ENCODE data around the gene TCEA3.
A peak's percentile ranks its signal among the peaks of the same experiment; 100 is the strongest.

The TCEA3 gene

GRCh38 chr1:23344987-23345472 is 79.5 kb downstream of the TCEA3 start:
- DNase-seq (ENCODE audit: low read depth), result no peak
- H3K4me3 ChIP-seq (ENCODE audit: low read depth, low read length), result peak overlapping the region; percentile 85
- TF ChIP-seq, protein P1, sequence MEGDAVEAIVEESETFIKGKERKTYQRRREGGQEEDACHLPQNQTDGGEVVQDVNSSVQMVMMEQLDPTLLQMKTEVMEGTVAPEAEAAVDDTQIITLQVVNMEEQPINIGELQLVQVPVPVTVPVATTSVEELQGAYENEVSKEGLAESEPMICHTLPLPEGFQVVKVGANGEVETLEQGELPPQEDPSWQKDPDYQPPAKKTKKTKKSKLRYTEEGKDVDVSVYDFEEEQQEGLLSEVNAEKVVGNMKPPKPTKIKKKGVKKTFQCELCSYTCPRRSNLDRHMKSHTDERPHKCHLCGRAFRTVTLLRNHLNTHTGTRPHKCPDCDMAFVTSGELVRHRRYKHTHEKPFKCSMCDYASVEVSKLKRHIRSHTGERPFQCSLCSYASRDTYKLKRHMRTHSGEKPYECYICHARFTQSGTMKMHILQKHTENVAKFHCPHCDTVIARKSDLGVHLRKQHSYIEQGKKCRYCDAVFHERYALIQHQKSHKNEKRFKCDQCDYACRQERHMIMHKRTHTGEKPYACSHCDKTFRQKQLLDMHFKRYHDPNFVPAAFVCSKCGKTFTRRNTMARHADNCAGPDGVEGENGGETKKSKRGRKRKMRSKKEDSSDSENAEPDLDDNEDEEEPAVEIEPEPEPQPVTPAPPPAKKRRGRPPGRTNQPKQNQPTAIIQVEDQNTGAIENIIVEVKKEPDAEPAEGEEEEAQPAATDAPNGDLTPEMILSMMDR (IDR thresholded peaks at IDR 0.05; ENCODE audit: low read depth, low read length, missing control alignments), result no peak
- in situ Hi-C loops (cut with HindIII; ENCODE audit: low sequenced_read_pairs), result loop anchor here (5.0 kb wide), 1 partner anchor 42 kb away; no protein-coding TSS in a partner anchor

DNA sequence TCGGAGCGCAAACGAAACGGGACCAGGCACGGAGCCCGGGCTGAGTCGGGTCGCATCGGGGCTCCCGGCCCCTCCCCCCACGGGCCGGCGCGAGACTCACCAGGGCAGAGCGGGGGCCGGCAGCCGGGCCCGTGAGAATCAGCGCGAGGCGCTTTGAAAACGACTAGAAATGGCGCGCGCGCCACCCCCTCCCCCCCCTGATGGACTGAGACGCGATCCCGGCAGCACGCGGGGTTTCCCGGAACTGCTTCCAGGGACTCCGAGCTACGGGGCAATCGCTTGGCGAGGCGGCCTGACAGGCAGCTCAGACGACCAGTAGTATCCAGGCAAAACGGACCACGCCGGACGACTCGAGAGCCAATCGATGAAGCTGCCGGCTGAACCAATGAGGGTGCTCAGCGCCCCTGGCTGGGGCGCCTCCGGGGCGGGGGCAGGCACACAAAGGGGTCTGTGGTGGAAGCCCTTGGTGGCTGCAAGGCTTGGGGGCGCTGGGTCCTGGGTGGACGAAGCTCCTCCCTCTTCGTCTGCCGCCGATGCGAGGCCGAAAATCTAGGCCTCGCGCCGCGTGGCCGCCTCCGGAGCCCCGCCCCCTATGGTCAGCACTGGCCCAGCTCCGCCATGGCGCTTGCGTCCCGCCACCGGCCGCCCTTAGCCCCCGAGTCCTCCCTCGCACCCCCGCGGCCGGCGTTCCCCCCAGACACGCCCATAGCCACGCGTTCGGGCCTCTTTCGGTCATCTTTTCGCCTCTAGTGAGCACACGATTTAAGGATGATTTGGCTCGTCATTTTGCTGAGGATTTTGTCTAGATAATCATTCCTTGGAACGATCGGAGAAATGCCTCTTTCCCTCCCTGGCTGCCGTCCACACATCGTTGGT is 80.2 kb downstream of the TCEA3 start, which contains the start of gene HNRNPR:
Gene HNRNPR, minus strand, starts transcription at position 174 of the 876 bp plus-strand sequence. CDS start 3,276 bp downstream, outside the sequence.
- in situ Hi-C loops (cut with HindIII; ENCODE audit: low sequenced_read_pairs), result no loop called here
- H3K4me3 ChIP-seq (ENCODE audit: low read depth, low read length), result peak within 1 kb of the TSS; percentile 85
- peak; percentile 100 for DNase-seq (ENCODE audit: low read depth)
- TF ChIP-seq, protein P1 (IDR thresholded peaks at IDR 0.05; ENCODE audit: low read depth, low read length, missing control alignments), result no peak

DNA sequence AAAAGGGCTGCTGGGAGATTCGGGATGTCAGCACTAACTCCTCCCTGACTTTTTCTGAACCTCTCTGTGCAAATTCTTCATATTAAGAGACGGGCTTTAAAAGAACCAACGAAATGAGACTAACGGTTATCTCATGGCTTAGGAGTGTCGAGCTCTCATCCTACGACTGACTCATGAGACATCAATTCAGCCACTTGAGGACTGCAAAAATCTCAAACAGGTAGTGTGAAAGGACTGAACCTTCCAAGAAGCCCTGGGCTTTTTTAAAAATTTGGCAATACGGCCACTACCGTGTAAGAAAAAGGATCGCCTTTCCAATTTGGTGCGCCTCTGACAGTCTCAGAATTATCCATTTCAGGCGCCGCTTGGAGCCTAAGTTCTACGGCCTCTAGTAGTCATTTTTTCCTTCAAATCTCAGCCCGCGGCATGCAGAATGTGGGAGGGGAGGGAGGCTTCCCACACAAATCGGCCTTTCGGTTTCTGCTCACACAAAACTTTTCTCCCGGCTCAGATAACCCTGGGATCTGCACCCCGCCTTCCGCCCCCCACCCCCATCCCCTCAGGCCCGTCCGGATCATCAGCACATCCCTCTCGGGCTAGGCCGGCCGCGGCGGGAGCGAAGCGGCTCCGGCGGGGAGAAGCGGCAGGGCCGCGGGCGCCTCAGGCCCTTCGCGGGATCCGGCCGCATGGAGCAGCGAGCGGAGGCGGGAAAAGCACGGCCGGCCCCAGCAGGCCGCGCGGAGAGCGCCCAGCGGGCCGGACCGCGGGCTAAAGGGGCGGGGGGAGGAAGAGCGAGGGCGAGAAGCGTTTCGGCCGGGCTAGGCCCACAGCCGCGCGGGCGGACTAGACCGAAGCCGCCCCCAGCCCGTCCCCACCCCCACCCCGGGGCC is 81.1 kb downstream of the TCEA3 start:
- in situ Hi-C loops (cut with HindIII; ENCODE audit: low sequenced_read_pairs), result no loop called here
- DNase-seq (ENCODE audit: low read depth), result no peak
- TF ChIP-seq, protein P1 (IDR thresholded peaks at IDR 0.05; ENCODE audit: low read depth, low read length, missing control alignments), result no peak
- H3K4me3 ChIP-seq (ENCODE audit: low read depth, low read length), result peak overlapping the region; percentile 85

- H3K4me3 ChIP-seq (ENCODE audit: low read depth, low read length), result peak overlapping the region; percentile 85
- in situ Hi-C loops (cut with HindIII; ENCODE audit: low sequenced_read_pairs), result no loop called here
- no peak for DNase-seq (ENCODE audit: low read depth)
- TF ChIP-seq, protein P1 (IDR thresholded peaks at IDR 0.05; ENCODE audit: low read depth, low read length, missing control alignments), result no peak
These were observed 82.4 kb downstream of the TCEA3 start for GRCh38 chr1:23341931-23342692.

GRCh38 chr1:23339632-23340031 is 84.9 kb downstream of the TCEA3 start:
- no peak for DNase-seq (ENCODE audit: low read depth)
- in situ Hi-C loops (cut with HindIII; ENCODE audit: low sequenced_read_pairs), result no loop called here
- H3K4me3 ChIP-seq (ENCODE audit: low read depth, low read length), result no peak overlapping the region
- TF ChIP-seq, protein P1 (IDR thresholded peaks at IDR 0.05; ENCODE audit: low read depth, low read length, missing control alignments), result no peak

All from astrocyte of the cerebellum (primary cell).